ENCODE measurements around the gene STRN4.

The STRN4 gene

DNA sequence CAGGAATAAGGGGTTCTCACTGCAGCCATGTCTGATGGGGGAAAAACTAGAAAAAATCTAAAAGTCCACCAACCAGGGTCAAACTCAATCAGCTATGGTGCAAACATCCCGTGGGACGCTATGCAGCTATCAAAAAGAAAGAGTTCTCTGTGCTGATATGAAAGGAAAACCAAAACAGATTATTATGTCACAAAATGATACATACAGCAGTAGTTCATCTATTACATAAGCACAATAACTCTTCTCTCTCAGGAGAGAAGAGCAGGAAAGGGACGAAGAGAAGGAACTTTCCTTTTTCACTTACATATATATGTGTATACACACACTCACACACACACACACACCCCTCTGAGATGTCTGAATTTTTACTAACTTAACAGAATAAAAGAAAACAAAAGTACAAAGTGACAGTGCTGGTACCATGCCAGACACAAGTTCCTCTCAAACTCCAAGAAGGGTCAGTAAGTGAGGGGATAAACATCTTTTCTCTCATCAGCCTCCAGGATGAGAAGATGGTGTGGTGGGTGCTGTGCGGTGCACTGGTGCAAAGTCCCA is 3.2 kb downstream of the STRN4 start:
- no peak for DNase-seq

DNA sequence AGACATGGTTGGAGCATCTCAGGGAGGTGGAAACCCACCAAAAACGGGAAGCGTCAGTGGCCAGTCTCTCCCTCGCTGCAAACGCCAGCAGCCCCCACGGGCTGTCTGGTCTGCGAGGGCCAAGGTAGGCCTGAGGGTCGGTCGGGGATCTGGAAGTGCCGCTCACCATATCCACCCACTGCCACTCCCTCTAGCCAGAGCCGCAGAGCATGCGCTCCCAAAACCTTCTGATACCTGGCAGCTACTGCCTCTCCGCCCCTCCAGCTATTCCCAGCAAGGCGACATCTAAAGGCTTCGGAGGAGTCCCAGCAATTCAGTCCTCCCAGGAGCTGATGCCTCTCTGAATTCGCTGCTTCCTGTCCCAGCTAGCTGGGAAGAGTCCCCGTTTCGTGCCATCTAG is 4.8 kb downstream of the STRN4 start:
- no peak for DNase-seq

DNA sequence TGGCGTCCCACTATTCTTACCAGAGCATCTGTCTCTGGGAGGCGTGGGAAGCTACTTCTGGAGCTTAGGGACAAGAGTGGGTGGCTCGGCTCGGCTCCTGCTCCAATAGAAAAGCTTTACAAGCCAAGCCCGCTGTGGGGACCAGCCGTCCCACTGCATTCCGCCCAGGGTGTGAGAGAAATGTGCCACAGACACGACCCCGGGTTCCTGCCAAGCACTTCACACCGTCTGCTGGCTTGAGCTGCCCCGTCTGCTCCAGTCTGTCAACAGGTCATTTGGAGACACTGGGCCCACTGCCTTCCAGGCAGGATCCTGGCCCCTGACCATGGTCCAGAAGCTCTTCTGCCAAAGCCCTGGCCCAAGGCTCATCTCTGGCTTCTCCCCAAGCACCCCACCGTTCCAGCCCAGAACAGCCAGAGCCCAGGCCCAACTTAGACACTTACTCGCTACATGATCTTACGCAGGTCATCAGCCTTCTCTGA is 6.9 kb downstream of the STRN4 start:
- no peak for DNase-seq

DNA sequence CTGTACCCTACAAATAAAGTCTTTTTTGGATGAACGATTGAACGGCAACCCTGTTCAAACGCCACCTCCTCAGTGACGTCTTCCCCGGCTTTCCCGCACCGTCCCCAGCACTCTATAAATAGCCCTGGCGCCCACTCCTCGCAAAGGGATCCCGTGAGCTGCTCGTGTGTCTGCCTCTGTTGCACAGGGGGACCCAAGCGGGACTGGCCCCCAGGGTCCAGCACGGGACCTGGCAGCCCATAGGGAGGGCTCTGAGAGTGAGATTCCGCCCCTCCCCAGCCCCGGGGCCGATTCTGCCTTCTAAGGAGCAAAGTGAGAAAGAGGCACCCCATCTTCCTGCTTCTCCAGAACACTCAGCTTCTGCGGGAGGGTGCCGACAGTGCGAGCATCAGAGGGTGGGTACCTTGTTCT is 8.5 kb downstream of the STRN4 start:
- DNase-seq = no peak

DNA sequence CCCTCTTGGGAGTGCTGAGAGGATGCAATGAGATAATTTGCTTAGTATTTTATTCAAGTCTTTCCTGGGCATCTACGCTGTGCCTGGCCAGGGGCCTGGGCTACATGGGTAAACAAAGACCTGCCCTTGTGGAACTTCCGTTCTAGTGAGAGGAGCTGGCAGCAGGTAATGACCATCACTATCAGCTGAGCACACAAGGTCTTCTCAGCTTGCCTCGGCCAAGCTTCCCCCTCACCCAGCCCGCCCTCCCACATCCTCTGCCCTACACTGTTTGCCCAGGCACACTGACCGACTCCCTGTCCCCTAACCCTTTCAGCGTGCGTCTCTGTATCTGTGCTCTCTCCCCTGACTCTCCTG is 9.0 kb downstream of the STRN4 start:
- no peak for DNase-seq

DNA sequence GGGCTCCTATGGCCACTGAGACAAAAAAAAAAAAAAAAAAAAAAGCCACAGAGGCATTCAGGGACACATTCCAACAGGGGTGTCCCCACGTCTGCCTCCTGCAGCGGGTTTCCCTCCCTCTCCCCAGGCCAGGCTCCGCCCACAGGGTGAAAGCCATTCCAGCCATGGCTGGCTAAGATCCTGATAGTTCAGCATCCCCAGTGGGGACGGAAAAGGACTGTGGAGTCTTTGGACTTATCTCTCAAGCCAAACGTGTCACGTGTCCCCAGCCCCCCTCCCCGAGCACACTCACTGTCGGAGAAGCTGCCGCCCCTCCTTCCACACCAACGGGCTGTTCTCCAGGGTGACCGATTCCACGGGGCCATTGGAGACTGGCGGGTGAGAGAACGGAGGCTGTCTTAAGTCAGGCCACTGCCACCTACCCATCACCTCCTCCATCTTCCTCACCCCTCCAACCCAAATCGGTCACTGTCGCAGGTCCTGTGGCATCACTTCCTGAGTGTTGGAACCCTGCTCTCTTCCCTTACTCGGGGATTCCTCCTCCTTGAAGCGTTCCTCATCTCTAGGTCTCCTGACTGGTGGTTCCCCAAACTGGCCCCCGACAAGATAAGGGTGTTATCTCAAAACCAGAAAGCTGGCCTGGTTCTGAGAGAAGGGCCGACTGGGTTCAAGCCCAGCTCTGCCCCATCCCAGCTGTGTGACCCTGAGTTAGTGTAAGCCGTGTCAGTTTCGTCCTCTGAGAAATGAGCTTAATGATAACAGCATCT is 9.5 kb downstream of the STRN4 start:
- no peak for DNase-seq

DNA sequence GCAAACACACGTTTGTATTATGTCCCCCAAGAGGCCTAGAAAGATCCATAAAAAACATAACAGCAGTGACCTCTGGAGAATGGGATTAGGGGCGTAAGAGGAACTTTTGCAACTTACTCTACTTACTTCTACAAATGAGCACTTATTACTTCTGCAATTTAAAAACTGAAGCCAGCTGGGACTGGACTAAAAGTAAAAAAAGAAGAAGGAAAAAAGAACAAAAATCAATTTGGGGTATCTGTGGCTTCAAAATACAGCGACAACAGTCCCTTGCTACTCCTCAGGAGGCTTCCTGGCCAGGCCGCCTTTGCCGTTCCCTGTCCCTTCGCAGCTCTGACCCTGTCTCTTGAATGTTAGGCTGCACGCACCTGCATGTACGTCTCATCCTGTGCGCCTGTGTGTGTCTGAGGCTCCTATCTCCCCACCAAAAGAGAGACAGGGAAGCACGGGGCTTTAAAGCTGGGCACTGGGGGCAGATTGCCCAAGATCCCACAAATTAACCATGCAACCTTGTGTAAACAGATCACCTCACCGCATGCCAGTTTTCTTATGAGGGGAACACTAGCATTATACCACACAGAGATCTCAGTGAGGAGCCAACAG is 12.5 kb downstream of the STRN4 start:
- DNase-seq = no peak

DNA sequence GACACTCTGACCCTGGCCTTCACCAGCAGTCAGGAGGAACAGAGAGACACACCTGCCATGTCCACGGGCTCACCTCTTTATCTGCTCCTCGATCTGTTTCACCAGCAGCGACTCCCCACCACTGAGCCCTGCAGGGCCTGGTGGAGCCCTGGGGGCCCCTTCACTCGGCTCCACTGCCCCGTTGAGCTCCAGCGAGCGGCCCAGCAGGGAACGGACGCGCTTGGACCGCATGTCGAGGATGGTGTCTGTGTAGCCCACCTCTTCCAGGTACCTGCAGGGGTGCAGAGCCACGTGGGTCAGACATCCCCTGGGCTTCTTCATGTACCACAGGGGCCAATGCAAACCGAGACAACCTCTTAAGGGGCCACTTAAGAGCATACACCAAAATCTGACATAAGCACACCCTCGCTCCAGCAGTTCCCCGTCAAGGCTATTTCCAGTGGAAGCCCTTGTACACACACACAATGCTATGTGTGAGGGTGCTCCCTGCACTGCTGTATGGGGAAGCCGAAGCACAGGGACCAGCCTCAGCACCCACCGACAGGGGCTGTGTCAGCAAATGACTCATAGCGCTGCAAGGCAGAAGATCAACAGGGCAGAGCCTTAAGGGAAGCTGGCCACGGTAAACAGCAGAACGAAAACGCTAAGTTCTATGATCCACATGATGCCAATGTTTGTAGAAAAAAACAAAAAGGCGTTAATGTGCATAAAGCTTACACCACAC is 13.1 kb downstream of the STRN4 start:
- no peak for DNase-seq

DNA sequence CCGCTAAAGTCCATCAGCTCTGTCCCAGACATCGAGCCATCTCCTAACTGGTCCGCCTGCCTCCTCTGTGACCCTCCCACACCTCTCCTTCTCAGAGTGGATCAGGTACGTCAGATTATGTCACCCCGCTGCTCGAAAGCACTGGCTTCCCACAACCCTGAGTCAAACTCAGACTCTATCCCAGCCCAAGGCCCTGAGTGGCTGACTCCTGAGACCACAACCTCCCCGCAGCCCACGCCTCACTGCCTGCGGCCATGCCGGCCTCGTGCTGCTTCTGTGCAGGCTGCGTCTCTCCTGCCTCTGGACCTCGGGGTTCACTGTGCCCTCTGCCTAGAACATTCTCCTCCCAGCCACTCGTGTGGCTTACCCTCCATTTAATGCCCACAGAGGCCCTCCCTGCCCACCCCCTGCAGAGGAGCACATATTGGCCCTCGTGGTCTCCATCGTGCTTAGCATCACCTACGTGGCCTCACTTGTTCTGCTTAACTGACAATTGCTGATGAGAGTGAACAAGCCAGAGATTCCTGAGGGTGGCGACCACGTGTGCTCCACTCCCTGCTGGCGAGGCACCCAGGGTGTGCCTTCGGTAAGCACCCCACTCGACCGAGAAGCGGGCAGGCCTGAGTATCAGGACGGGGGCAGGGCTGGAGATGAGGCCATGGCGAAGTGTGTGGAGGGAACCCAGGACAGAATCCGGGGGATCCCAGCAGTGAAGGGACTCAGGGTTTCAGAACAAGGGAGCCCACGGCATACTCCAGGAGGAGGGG is 13.9 kb downstream of the STRN4 start:
- no peak for DNase-seq

DNA sequence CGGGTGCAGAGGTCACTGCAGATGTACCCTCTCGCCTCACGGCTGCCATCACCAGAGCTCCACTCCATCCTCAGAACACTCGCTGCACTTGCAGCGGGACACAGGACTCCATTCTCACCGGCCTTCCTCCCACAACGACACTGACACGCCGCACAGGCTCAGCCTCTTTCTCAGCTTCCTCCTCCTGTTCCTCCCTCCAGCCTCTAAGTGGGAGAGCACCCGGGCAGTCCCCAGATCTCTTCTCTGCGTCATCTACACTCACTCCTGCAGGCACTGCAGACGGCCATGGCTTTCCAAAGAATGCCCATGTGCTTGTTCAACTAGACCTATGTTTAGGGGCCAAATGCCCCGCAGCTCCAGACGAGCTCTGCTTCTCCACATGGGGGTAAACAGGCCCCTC is 14.7 kb downstream of the STRN4 start:
- DNase-seq = no peak

DNA sequence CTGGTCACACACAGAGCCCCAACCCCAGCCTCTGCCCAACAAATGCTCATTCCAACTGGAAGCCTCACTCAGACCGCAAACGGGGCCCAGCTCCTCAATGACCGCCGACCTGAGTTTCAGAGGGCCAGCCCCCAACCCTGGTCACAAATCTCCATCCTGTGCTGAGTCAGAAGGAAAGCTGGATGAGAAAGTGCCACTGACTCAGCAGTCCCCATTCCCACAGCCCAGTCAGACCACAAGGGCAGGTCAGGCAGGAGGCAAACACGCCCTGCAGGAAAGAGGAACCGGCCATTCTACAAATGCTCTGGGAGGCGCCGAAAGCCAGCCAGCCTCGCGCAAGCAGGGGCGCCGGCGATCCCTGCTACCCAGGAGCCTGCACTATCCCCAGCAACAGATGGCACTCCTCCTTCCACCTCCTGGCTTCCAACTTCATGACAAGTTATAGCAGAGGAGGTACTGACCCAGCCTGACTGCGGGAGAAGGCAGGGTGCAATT is 15.2 kb downstream of the STRN4 start:
- peak; percentile 33 for DNase-seq

DNA sequence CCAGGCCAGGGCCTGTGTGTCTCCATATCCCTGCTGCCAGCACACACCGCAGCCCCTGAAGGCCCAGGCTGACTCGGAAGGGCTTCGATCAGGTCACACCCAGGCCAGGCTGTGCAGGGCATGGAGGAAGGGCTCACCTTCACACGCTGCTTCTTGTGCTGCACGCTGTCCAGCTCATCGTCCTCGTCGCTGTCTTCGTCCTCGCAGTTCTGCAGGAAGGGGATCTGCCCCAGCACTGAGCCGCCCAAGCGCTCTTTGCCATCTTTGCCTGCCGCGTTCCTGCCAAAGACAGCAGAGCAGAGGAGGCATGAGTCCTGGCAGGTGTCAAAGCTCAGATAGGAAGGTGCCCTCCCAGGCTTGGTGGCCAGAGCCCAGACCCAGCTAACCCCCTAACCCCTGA is 15.7 kb downstream of the STRN4 start:
- no peak for DNase-seq

DNA sequence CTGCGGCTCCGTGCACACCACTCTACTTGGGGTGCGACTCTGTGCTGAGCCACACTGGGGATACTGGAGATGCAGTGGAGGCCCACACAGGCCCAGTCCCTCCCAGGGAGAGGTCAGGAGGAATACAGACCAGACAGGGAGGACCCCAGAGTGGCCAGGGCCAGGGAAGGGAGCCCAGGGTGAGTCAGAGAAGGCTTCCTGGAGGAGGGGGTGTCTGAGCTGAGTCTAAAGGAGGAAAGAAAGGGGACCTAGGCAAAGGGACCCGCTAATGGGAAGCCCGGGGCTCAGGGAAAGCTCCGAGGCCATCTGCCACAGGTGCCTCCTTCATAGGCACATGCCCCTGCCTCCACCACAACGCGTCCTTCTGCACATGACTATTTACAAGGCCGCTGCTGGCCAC is 16.1 kb downstream of the STRN4 start:
- DNase-seq = no peak

DNA sequence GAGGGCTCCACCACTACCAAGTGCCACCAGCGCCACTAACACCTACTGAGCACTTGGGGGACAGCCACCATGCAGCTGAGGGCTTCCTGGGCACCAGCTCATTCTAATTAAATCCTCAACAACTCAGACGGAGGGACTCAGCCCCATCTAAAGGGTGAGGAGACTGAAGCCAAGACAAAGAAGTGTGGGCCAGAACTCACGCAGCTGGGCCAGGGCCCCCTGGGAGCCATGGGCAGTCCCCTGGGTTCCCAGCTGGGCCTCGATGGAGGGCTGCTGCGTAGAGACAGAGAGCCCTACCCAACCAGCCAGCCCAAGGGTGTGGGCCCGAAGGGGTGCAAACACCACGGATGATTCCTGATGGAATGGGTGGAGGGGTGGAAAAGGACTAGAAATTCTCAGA is 16.6 kb downstream of the STRN4 start:
- DNase-seq = no peak

DNA sequence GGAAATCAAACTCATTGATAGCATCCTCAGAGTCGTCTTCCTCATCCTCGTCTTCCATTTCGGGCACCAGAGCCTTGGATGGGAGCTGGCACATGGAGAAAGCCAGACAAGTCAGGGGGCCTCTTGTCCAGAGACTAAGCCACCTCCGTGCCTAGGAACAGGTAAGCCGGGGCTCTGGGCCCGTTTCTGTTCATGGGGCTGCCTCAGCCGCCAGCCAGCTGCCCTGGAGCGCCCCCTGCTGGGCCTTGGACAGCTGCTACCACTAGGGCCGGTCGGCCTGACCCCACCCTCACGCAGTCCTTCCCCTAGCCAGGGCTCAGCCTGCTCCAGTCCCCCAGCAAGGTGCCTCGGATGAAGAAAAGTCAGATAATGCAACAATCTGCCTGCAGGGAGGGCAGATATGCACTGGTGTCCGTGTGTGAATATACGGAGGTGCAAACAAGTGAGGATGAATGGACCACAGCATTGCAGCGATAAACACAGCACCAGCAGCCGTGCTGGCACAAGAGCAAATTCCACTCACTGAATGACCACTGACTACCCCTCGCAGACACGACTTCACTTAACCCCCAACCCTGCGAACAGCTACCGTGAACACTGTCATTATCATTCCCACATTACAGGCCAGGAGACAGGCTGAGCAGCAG is 17.4 kb downstream of the STRN4 start:
- DNase-seq = peak; percentile 31

DNA sequence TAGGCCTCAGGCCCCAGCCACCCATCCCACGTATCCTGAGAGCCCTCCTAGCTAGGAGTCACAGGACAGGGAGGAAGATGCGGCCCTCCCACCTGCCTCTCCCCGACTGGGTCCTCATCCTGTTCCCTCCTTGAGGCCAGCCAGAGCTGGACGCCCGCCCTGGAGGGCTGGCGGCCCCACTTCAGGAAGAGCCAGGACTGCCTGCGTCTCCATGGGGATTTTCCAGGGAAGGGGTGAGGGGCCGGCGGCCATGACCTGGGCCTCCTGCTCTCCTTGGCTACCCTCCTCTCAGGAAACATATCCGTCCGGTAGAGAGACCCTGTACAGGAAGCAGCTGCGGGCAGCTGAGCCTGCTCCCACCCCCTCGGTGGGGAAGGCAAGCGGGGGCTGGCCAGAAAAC is 18.0 kb downstream of the STRN4 start:
- no peak for DNase-seq

DNA sequence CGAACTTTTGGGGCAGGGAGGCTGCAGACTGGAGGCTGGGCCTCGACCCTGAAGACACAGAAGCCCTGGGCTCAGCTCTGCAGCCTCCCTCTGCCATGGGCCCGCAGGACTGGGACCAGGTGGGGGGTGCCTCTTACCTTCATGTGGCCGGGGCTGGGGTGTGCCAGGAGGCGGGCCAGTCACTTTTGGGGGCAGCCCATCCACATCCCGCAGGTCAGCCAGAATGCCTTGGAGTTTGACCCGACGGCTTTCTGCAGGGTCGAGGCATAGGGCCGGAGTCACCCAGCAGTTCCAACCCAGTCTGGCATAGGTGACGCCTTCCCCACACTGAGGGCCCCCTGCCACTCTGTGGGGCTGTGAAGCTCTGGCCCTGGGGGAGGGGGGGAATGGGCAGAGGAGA is 18.5 kb downstream of the STRN4 start:
- no peak for DNase-seq

DNA sequence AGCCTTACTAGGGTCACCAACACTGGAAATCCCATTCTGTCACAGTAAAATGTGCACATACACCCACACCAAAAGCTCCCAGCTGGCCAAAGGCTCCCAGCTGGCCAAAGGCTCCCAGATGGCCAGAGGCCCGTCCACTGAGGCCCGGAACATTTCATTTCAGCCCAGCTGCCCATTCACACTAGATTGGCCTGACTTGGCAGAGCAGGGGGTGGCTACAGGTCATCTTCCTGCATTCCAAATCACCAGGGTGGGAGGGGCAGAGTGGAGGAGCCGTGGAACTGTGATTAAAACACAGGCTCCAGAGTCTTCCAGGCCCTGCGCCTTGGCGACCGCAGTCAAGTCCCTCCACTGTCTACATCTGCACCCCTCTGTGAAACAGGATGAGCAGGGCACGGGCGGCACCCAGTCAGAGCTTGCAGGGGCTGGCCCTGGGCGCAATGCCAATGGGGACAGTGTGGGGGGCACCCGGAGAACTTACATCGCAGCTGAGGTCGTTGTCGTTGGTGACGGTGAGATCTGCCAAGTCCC is 19.2 kb downstream of the STRN4 start:
- no peak for DNase-seq

DNA sequence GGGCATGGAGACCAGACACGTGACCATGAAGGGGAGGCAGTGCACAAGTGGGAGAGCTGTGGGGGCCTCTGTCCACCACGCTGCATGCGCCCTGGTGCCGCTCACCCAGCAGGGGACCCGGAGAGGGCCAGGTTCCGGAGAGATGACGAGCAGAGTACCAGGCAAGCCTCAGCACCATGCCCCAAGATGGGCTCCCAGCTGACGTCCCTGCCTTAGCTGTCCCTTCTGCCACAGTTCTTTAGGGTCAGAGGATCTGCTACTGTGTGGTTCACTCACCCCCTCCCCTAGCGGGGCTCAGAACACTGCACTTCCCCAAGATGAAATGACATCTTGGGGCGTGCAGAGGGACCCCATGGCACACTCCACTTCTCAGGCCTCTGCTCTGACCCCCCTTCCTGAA is 19.7 kb downstream of the STRN4 start:
- DNase-seq = no peak

DNA sequence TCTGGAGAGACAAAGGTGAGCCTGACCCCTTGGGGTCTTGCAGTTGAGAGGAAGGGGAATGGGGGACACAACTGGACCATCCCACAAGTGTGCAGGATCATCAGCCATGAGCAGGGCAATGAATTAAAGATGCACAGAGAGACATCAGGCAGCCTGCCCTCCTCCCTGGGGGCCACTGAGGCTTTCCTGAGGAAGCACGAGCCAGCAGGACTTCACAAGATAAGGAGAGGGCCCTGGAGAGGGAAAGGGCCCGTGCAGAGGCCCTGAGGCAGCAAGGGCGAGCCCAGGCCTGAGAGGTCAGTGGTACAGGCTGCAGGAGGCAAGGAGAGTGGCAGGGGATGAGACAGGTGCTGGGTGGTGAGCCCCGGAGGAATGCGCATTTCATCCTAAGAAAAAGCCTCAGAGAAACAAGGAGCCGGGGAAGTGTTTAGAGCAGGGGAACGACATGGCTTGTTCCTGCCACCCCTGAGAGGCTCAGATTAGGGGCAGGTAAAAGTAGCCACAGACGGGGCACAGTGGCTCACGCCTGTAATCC is 20.3 kb downstream of the STRN4 start:
- DNase-seq = no peak

DNA sequence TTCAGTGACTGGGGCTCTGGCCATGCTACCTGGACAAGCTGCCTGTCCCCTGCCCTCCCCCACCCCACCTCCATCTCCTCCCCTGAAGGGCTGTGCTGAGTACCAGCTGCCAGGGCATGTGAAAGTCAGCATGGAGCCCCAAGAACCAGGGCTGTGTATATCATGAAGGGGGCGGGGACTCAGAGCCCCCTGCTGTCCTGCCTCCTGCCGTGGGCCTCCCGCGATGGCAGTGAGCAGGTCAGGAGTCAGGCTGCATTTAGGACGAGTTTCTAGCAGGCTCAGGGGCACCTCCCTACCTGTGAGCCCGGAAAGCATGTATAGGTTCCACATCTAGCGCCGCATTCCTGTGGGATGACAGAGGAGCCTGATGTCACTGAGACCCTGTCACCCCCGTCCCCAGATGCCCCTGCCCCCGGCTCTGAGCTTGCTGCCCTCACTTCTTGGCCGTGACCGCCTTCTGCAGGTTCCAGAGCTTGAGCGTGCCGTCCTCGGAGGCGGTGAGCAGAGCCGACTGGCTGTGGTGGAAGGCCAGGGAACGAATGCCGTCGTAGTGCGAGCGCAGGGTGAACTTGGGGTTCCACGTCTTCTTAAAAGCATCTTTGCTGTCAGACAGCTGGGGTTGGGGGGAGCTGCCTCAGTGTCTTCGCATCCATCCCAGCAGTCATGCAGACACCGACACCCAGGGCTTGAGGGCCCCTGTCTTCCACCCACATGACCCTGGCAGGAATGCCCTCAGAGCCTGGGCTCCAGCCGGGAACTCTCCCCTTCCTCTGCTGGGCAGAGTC is 21.0 kb downstream of the STRN4 start:
- DNase-seq = no peak
